H1 (cell line): Measurements from ENCODE around the gene CTIF. TPM values are rescaled to one million over a fixed set of nuclear protein-coding genes. Genes with fewer than 3 reads are reported as not detected.

ENCODE experiments used
- CTCF ChIA-PET: fragments of 300-600 bp; sonication (Branson Sonifier 250); formaldehyde crosslinking; loops from one replicate; lab custom pipeline; 2021; ENCODE audit not compliant: partially characterized antibody; lab: Charles Lee
- POLR2A ChIA-PET: fragments of 300-600 bp; sonication (Branson Sonifier 250); formaldehyde crosslinking; loops from one replicate; lab custom pipeline; 2021; ENCODE audit warnings: inconsistent platforms; ENCODE audit not compliant: partially characterized antibody; lab: Charles Lee
- DNase-seq, 2 experiments: peaks; one replicate each; pipeline versions ENCODE4 v3.0.0 to v3.0.0-alpha.2; 2010 to 2022; ENCODE audit warnings: low spot score in 2 of 2, low read depth in 1 of 2, mixed read lengths in 1 of 2
- FAIRE-seq: peaks from 2 replicates; lab custom pipeline; 2011; peaks lifted over from hg19 to GRCh38; lab: Jason Lieb, UNC
- H2AFZ ChIP-seq: 2 replicates; pipeline ENCODE4 v1.8.1; 2012; ENCODE audit warnings: low read length, inconsistent platforms
- H2AK5ac ChIP-seq: 2 replicates; pipeline ENCODE4 v1.6.1; 2013; ENCODE audit warnings: low read depth, low read length
- H2BK120ac ChIP-seq: replicated peaks from 2 replicates; pipeline ENCODE3; 2013; ENCODE audit warnings: low read depth, low read length, inconsistent platforms
- H2BK12ac ChIP-seq: 2 replicates; pipeline ENCODE4 v1.6.1; 2013; ENCODE audit warnings: low read depth, low read length
- H2BK15ac ChIP-seq: 2 replicates; pipeline ENCODE4 v1.6.1; 2013; ENCODE audit warnings: low read length
- H2BK20ac ChIP-seq: 2 replicates; pipeline ENCODE4 v1.6.1; 2013; ENCODE audit warnings: low read length
- H2BK5ac ChIP-seq: 2 replicates; pipeline ENCODE4 v1.6.1; 2013; ENCODE audit warnings: low read depth, low read length
- H3K14ac ChIP-seq: 2 replicates; pipeline ENCODE4 v1.6.1; 2013; ENCODE audit warnings: inconsistent platforms; ENCODE audit not compliant: insufficient read length
- H3K18ac ChIP-seq: 2 replicates; pipeline ENCODE4 v1.6.1; 2013; ENCODE audit warnings: low read length; ENCODE audit errors: extremely low read depth
- H3K23ac ChIP-seq: 2 replicates; pipeline ENCODE4 v1.6.1; 2013; ENCODE audit warnings: inconsistent platforms; ENCODE audit not compliant: insufficient read length
- H3K23me2 ChIP-seq: 2 replicates; pipeline ENCODE4 v1.6.1; 2013; ENCODE audit warnings: low read depth, low read length
- H3K27ac ChIP-seq: 2 replicates; pipeline ENCODE4 v1.6.1; 2011; ENCODE audit warnings: low read depth, low read length, inconsistent platforms
- H3K27me3 ChIP-seq, 4 experiments: replicated peaks in 1 of 4; 1 replicate in 1 of 4; 2 replicates in 3 of 4; pipeline versions ENCODE4 v1.6.1 to v1.8.1; 2011 to 2013; ENCODE audit warnings: low read length in 3 of 4, mild to moderate bottlenecking in 3 of 4, inconsistent platforms in 2 of 4, mixed read lengths in 2 of 4, moderate library complexity in 1 of 4; ENCODE audit not compliant: control insufficient read depth in 3 of 4, insufficient read depth in 3 of 4; ENCODE audit errors: extremely low read depth in 1 of 4
- H3K36me3 ChIP-seq, 4 experiments: 2 replicates each; pipeline versions ENCODE4 v1.6.1 to v1.8.1; 2011 to 2013; ENCODE audit warnings: mild to moderate bottlenecking in 4 of 4, low read length in 3 of 4, moderate library complexity in 2 of 4, control low read depth in 1 of 4, inconsistent platforms in 1 of 4; ENCODE audit not compliant: insufficient read depth in 4 of 4, control insufficient read depth in 2 of 4
- H3K4ac ChIP-seq: replicated peaks from 2 replicates; pipeline ENCODE3; 2013; ENCODE audit warnings: low read length, low read depth, mixed read lengths, inconsistent platforms; ENCODE audit not compliant: insufficient read length
- H3K4me1 ChIP-seq, 4 experiments: replicated peaks in 1 of 4; 1 replicate in 1 of 4; 2 replicates in 3 of 4; pipeline versions ENCODE4 v1.6.1 to v1.8.1; 2011 to 2013; ENCODE audit warnings: low read length in 3 of 4, inconsistent platforms in 2 of 4, mixed read lengths in 1 of 4; ENCODE audit not compliant: insufficient read depth in 4 of 4, control insufficient read depth in 3 of 4
- H3K4me2 ChIP-seq, 2 experiments: 2 replicates each; pipeline versions ENCODE4 v1.6.1 to v1.8.1; 2011 to 2013; ENCODE audit warnings: low read depth in 2 of 2, low read length in 2 of 2, control low read depth in 1 of 2, inconsistent platforms in 1 of 2, mild to moderate bottlenecking in 1 of 2; ENCODE audit not compliant: insufficient read depth in 1 of 2
- H3K4me3 ChIP-seq, 4 experiments: fragments of 200-600, 300-600 bp in 1 of 4; sonication (generic), shearing (Covaris generic), sonication (Bioruptor Twin) in 1 of 4; 2 replicates each; pipeline versions ENCODE4 v1.5.1 to v1.8.1; 2011 to 2016; ENCODE audit warnings: low read length in 4 of 4, low read depth in 3 of 4, control low read depth in 2 of 4, inconsistent platforms in 2 of 4, mild to moderate bottlenecking in 2 of 4, mixed read lengths in 1 of 4, moderate library complexity in 1 of 4; ENCODE audit not compliant: insufficient read depth in 2 of 4; ENCODE audit errors: extremely low read depth in 1 of 4
- H3K56ac ChIP-seq: replicated peaks from 2 replicates; pipeline ENCODE3; 2013; ENCODE audit warnings: low read depth, mild to moderate bottlenecking, mixed read lengths, low read length, inconsistent platforms; ENCODE audit not compliant: insufficient read length
- H3K79me1 ChIP-seq: 2 replicates; pipeline ENCODE4 v1.6.1; 2013; ENCODE audit warnings: low read depth, low read length, control low read depth
- H3K79me2 ChIP-seq, 2 experiments: 2 replicates each; pipeline versions ENCODE4 v1.6.1 to v1.8.1; 2012 to 2013; ENCODE audit warnings: low read length in 2 of 2, mild to moderate bottlenecking in 2 of 2, inconsistent platforms in 1 of 2; ENCODE audit not compliant: insufficient read depth in 2 of 2, control insufficient read depth in 1 of 2
- H3K9ac ChIP-seq, 4 experiments: replicated peaks in 1 of 4; 1 replicate in 1 of 4; 2 replicates in 3 of 4; pipeline versions ENCODE4 v1.6.1 to v1.8.1; 2011 to 2013; ENCODE audit warnings: low read depth in 3 of 4, low read length in 3 of 4, control low read depth in 2 of 4, mild to moderate bottlenecking in 2 of 4, moderate library complexity in 2 of 4, inconsistent platforms in 1 of 4; ENCODE audit errors: extremely low read depth in 1 of 4
- H3K9me3 ChIP-seq, 2 experiments: 2 replicates each; pipeline versions ENCODE4 v1.6.1 to v1.8.1; 2012 to 2013; ENCODE audit warnings: mild to moderate bottlenecking in 2 of 2, moderate library complexity in 2 of 2, control low read depth in 1 of 2, inconsistent platforms in 1 of 2, low read depth in 1 of 2, low read length in 1 of 2, mixed read lengths in 1 of 2; ENCODE audit not compliant: insufficient read depth in 2 of 2
- H4K20me1 ChIP-seq, 2 experiments: replicated peaks in 1 of 2; 2 replicates each; pipeline versions ENCODE3 to v1.8.1; 2011 to 2013; ENCODE audit warnings: inconsistent platforms in 2 of 2, low read length in 2 of 2, mild to moderate bottlenecking in 1 of 2; ENCODE audit not compliant: insufficient read depth in 2 of 2, control insufficient read depth in 1 of 2
- H4K5ac ChIP-seq: 2 replicates; pipeline ENCODE4 v1.6.1; 2013; ENCODE audit warnings: low read length, low read depth, mixed read lengths, inconsistent platforms; ENCODE audit not compliant: insufficient read length
- H4K8ac ChIP-seq: 2 replicates; pipeline ENCODE4 v1.8.0; 2013; ENCODE audit warnings: mild to moderate bottlenecking, moderate library complexity, low read length, inconsistent platforms; ENCODE audit not compliant: insufficient read depth; ENCODE audit errors: extremely low read depth
- H4K91ac ChIP-seq: replicated peaks from 2 replicates; pipeline ENCODE3; 2013; ENCODE audit warnings: low read length, mixed read lengths, inconsistent platforms; ENCODE audit not compliant: insufficient read length
- BRCA1 ChIP-seq: IDR thresholded peaks from 2 replicates; pipeline ENCODE4 v1.6.1; 2012; ENCODE audit warnings: low read depth, low read length, improper control_type of control experiment
- EP300 ChIP-seq, 2 experiments: IDR thresholded peaks; 1 replicate in 1 of 2; 2 replicates in 1 of 2; pipeline ENCODE4 v1.6.1; 2011 to 2012; ENCODE audit warnings: low read depth in 2 of 2, low read length in 2 of 2, mild to moderate bottlenecking in 2 of 2, borderline replicate concordance in 1 of 2, inconsistent platforms in 1 of 2, moderate library complexity in 1 of 2
- FOSL1 ChIP-seq: IDR thresholded peaks from 2 replicates; pipeline ENCODE4 v1.6.1; 2011; ENCODE audit warnings: mild to moderate bottlenecking, low read depth, low read length, moderate library complexity; ENCODE audit not compliant: insufficient read depth
- JUND ChIP-seq: IDR thresholded peaks from 2 replicates; pipeline ENCODE4 v1.6.1; 2011; ENCODE audit warnings: mild to moderate bottlenecking, improper control_type of control experiment, low read length
- KDM1A ChIP-seq: fragments of 200-600, 300-600 bp; sonication (generic); IDR thresholded peaks from 2 replicates; pipeline ENCODE4 v1.7.1; 2016; ENCODE audit warnings: mild to moderate bottlenecking, low read length, borderline replicate concordance
- MAFK ChIP-seq: IDR thresholded peaks from 2 replicates; pipeline ENCODE4 v1.6.1; 2012; ENCODE audit warnings: low read depth, mild to moderate bottlenecking, improper control_type of control experiment, low read length
- POU5F1 ChIP-seq: IDR thresholded peaks from 2 replicates; pipeline ENCODE4 v1.6.1; 2011; ENCODE audit warnings: low read depth, mild to moderate bottlenecking, low read length, moderate library complexity
- RAD21 ChIP-seq, 2 experiments: IDR thresholded peaks in 1 of 2; conservative IDR thresholded peaks in 1 of 2; 2 replicates each; pipeline ENCODE4 v1.6.1; 2011; ENCODE audit warnings: low read depth in 2 of 2, low read length in 2 of 2, improper control_type of control experiment in 1 of 2, inconsistent platforms in 1 of 2, mild to moderate bottlenecking in 1 of 2, moderate library complexity in 1 of 2
- SIN3A ChIP-seq, 2 experiments: IDR thresholded peaks in 1 of 2; conservative IDR thresholded peaks in 1 of 2; 2 replicates each; pipeline ENCODE4 v1.6.1; 2011 to 2012; ENCODE audit warnings: low read length in 2 of 2, improper control_type of control experiment in 1 of 2, low read depth in 1 of 2, mild to moderate bottlenecking in 1 of 2
- SRF ChIP-seq: IDR thresholded peaks from 2 replicates; pipeline ENCODE4 v1.6.1; 2011; ENCODE audit warnings: mild to moderate bottlenecking, low read depth, low read length, moderate library complexity
- TAF1 ChIP-seq: IDR thresholded peaks from 2 replicates; pipeline ENCODE4 v1.6.1; 2011; ENCODE audit warnings: mild to moderate bottlenecking, low read depth, low read length
- YY1 ChIP-seq: IDR thresholded peaks from 2 replicates; pipeline ENCODE4 v1.6.1; 2011; ENCODE audit warnings: low read depth, mild to moderate bottlenecking, low read length
- WGBS, 2 experiments: shearing (Covaris generic) in 1 of 2; methylation state at CpG; one replicate each; pipeline versions ENCODE4 v1.1.6 to v1.1.7; 2013 to 2015; ENCODE audit warnings: low lambda C conversion rate in 2 of 2, mixed read lengths in 2 of 2, inconsistent platforms in 1 of 2, low coverage in 1 of 2, missing lambda C conversion rate in 1 of 2; ENCODE audit not compliant: insufficient replicate concordance in 2 of 2, insufficient coverage in 1 of 2, insufficient read length in 1 of 2; ENCODE audit errors: extremely low coverage in 1 of 2, missing lambda C conversion rate in 1 of 2; 5-methylcytosine and 5-hydroxymethylcytosine counted together
- polyA plus RNA-seq, 7 experiments: library from polyadenylated mRNA; depleted of rRNA in 3 of 7; stranded (reverse) in 5 of 7; unstranded in 2 of 7; fragments of >200 nt in 5 of 7; fragments of 200-250 nt in 2 of 7; gene quantifications; 1 replicate in 5 of 7; 2 replicates in 1 of 7; 4 replicates in 1 of 7; pipeline versions ENCODE4 v1.2.1 to v1.2.3, GENCODE V29; 2011 to 2013; ENCODE audit warnings: missing spikeins in 2 of 7, mixed read lengths in 2 of 7
- total RNA-seq: library from RNA; stranded (reverse); fragmentation: NEBNext Ultra II Directional; extraction: Animal tissue kit (Norgen Biotek cat#: 25700); gene quantifications from 2 replicates; pipeline ENCODE4 v1.2.1, GENCODE V29; 2021

Gene CTIF
- total and polyA plus RNA-seq, 2 of the 8 experiments (the other 6 are each of a cell fraction or from before 2014, with no cell fraction given): 9.0 to 17.8 TPM

DNA sequence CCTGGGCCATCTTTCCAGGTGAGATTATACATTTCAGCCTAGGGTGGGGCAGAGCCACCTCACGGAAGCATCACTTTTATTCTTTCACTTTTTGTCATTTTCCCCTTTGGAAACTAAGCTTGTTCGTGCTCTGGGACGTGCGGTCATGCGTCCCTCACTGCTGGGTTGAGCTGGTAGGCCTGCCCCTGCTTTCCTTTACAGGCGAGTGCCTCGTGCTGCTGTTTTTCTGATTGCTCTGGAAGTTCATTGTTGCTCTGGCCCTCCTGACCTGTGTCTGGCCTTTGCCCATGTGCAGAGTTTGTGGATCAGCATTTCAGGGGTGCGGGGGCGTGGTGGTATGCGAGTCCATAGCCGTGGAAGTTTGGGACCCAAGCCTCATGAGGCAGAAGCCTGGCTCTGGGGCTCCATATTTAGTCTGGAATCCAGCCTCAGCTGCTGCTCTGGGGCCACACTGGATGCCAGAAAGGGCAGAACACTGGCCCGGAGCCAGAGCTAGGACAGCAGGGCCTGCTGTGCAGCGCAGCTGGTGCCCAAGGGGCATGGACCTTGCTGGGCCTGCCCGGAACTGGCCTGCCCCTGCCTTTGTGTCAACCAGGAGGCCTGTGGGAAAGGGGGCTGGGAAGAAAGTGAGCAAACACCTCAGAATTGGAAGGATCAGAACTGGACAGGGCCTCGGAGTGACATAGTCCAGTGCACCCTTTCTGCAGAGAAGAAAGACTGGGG is 51.1 kb downstream of the CTIF start:
- 90% methylated on average over 15 of the region's 15 CpGs; no CpG with 5 or more reads in 1 of the 2 experiments for WGBS, 2 experiments
- Histone ChIP-seq H3K9ac (no peak overlapping the region), H3K18ac (no peak overlapping the region)
- TF ChIP-seq TAF1 (no peak), SRF (no peak), FOSL1 (no peak), JUND (no peak), EP300 (IDR thresholded peaks at IDR 0.05; ENCODE audit: borderline replicate concordance in 1 of 2, low read depth in 2 of 2, low read length in 2 of 2) (no peak), BRCA1 (no peak), POU5F1 (no peak), YY1 (no peak), MAFK (no peak), KDM1A (no peak), SIN3A (conservative IDR thresholded peaks at IDR 0.05 in 1 of 2, IDR thresholded peaks at IDR 0.05 in 1 of 2; ENCODE audit: low read depth in 1 of 2, low read length in 2 of 2) (no peak), RAD21 (IDR thresholded peaks at IDR 0.05 in 1 of 2, conservative IDR thresholded peaks at IDR 0.05 in 1 of 2; ENCODE audit: low read depth in 2 of 2, low read length in 2 of 2) (no peak)

More for the DNA sequence above, 51.1 kb downstream of the CTIF start:
- peaks cover 0 to 2% of the 10 kb centered on the region in 2 experiments; a peak in 1 of 4 replicates for H3K79me2 ChIP-seq
- H3K36me3 ChIP-seq: no peaks in the 10 kb centered on the region
- peaks cover 0 to 4% (median 2%) of the 10 kb centered on the region in 4 experiments; a peak in 1 of 7 replicates for H3K4me1 ChIP-seq
- DNase-seq: no peak
- no peaks in the 10 kb centered on the region for H3K9me3 ChIP-seq
- no peak overlapping the region for H3K4me2 ChIP-seq
- no peak overlapping the region for H3K23ac ChIP-seq
- H2BK120ac ChIP-seq: no peak overlapping the region
- ChIA-PET POLR2A (interaction anchor here (0.9 kb wide), 1 partner anchor 17 kb away, joined by 3 read pairs; no protein-coding TSS in a partner anchor), CTCF (interaction anchor here (0.5 to 0.7 kb wide), 3 partner anchors 16 to 797 kb away, joined by 3 to 4 read pairs (median 3); no protein-coding TSS in a partner anchor)
- peaks cover 2 to 6% of the 10 kb centered on the region in 2 experiments for H4K20me1 ChIP-seq
- H4K91ac ChIP-seq: no peak overlapping the region
- H3K27ac ChIP-seq: no peak overlapping the region
- no peak overlapping the region for H2BK5ac ChIP-seq
- 0 out of 2 replicates have a peak overlapping the region, but pooled peaks have one; percentile 31 for H2BK15ac ChIP-seq
- H3K4me3 ChIP-seq: no peak overlapping the region
- H4K8ac ChIP-seq: peak overlapping the region; percentile 32
- FAIRE-seq: no peak
- no peak overlapping the region for H3K14ac ChIP-seq
- no peak overlapping the region for H2AFZ ChIP-seq
- peaks cover 4% of the 10 kb centered on the region for H3K79me1 ChIP-seq
- H2BK20ac ChIP-seq: no peak overlapping the region
- H4K5ac ChIP-seq: no peak overlapping the region
- H3K4ac ChIP-seq: no peak overlapping the region
- H2AK5ac ChIP-seq: no peak overlapping the region
- no peak overlapping the region for H3K56ac ChIP-seq
- H3K27me3 ChIP-seq: no peaks in the 10 kb centered on the region
- H2BK12ac ChIP-seq: no peak overlapping the region
- H3K23me2 ChIP-seq: no peaks in the 10 kb centered on the region
